IMR-90 (cell line): ENCODE results near the gene ANP32B. TPM values are rescaled to one million over a fixed set of nuclear protein-coding genes. Genes with fewer than 3 reads are reported as not detected.

Experiments
- ATAC-seq: fragments of 200-7000 bp; cut with Tn5 transposase; 2 replicates; pipeline ENCODE4 v1.9.1; 2020; ENCODE audit warnings: low read depth, mild to moderate bottlenecking, moderate library complexity
- BruUV-seq: library from RNA; stranded (reverse); fragments of 400-500 nt; replicated peaks from 2 replicates; lab custom pipeline; 2021; lab: Mats Ljungman, UMichigan
- CTCF ChIA-PET: fragments of 300-600 bp; formaldehyde crosslinking; extraction: SDS; loops from one replicate; lab custom pipeline; 2021; ENCODE audit warnings: antibody characterized with exemption; lab: Yijun Ruan, JAX
- POLR2A ChIA-PET: fragments of 300-600 bp; sonication (Branson Sonifier 250); formaldehyde crosslinking; loops from one replicate; lab custom pipeline; 2022; ENCODE audit warnings: antibody characterized with exemption; ENCODE audit not compliant: unreplicated experiment; lab: Charles Lee
- DNase-seq: peaks from one replicate; pipeline ENCODE4 v3.0.0; 2013
- H2AFZ ChIP-seq: replicated peaks from 2 replicates; pipeline ENCODE3; 2013; ENCODE audit warnings: low read length, mild to moderate bottlenecking; ENCODE audit not compliant: poor library complexity
- H2AK5ac ChIP-seq: 2 replicates; pipeline ENCODE4 v1.6.1; 2013; ENCODE audit warnings: low read depth, low read length, inconsistent platforms
- H2AK9ac ChIP-seq: replicated peaks from 2 replicates; pipeline ENCODE3; 2013; ENCODE audit warnings: mild to moderate bottlenecking, low read depth, low read length, moderate library complexity; ENCODE audit not compliant: poor library complexity
- H2BK120ac ChIP-seq: 2 replicates; pipeline ENCODE4 v1.6.1; 2013; ENCODE audit warnings: low read depth, low read length, inconsistent platforms
- H2BK15ac ChIP-seq: 3 replicates; pipeline ENCODE4 v1.6.1; 2013; ENCODE audit warnings: low read depth, low read length, inconsistent platforms
- H2BK20ac ChIP-seq: 2 replicates; pipeline ENCODE4 v1.6.1; 2013; ENCODE audit warnings: low read depth, mild to moderate bottlenecking, inconsistent platforms, low read length, moderate library complexity
- H2BK5ac ChIP-seq: 2 replicates; pipeline ENCODE4 v1.6.1; 2013; ENCODE audit warnings: mild to moderate bottlenecking, low read depth, low read length, inconsistent platforms; ENCODE audit not compliant: poor library complexity, severe bottlenecking
- H3K14ac ChIP-seq: replicated peaks from 2 replicates; pipeline ENCODE4 v1.6.1; 2013; ENCODE audit warnings: low read depth, low read length, inconsistent platforms
- H3K18ac ChIP-seq: 2 replicates; pipeline ENCODE4 v1.6.1; 2013; ENCODE audit warnings: low read depth, low read length, control low read depth
- H3K23ac ChIP-seq: 2 replicates; pipeline ENCODE4 v1.6.1; 2013; ENCODE audit warnings: low read depth, low read length, inconsistent platforms
- H3K27ac ChIP-seq: 2 replicates; pipeline ENCODE4 v1.5.1; 2013; ENCODE audit warnings: mild to moderate bottlenecking, control low read depth, low read length; ENCODE audit not compliant: insufficient read depth
- H3K27me3 ChIP-seq: 2 replicates; pipeline ENCODE4 v1.6.1; 2013; ENCODE audit warnings: low read length; ENCODE audit not compliant: control insufficient read depth, insufficient read depth
- H3K36me3 ChIP-seq: 2 replicates; pipeline ENCODE4 v1.6.1; 2013; ENCODE audit warnings: low read length, mixed read lengths; ENCODE audit not compliant: control insufficient read depth, insufficient read depth
- H3K4ac ChIP-seq: 2 replicates; pipeline ENCODE4 v1.6.1; 2013; ENCODE audit warnings: low read depth, low read length, inconsistent platforms
- H3K4me1 ChIP-seq: 2 replicates; pipeline ENCODE4 v1.6.1; 2013; ENCODE audit warnings: low read length, mixed read lengths; ENCODE audit not compliant: control insufficient read depth, insufficient read depth
- H3K4me2 ChIP-seq: 2 replicates; pipeline ENCODE4 v1.6.1; 2013; ENCODE audit warnings: low read depth, mild to moderate bottlenecking, control low read depth, low read length, moderate library complexity
- H3K4me3 ChIP-seq: 2 replicates; pipeline ENCODE4 v1.5.1; 2013; ENCODE audit warnings: low read depth, mild to moderate bottlenecking, control low read depth, low read length, moderate library complexity; ENCODE audit not compliant: insufficient read depth
- H3K56ac ChIP-seq: 2 replicates; pipeline ENCODE4 v1.6.1; 2013; ENCODE audit warnings: low read length, inconsistent platforms; ENCODE audit not compliant: insufficient read depth; ENCODE audit errors: extremely low read depth
- H3K79me1 ChIP-seq, 2 experiments: 2 replicates each; pipeline ENCODE4 v1.6.1; 2013; ENCODE audit warnings: low read length in 2 of 2, inconsistent platforms in 1 of 2, low read depth in 1 of 2
- H3K9ac ChIP-seq: 2 replicates; pipeline ENCODE4 v1.6.1; 2013; ENCODE audit warnings: low read depth, low read length, control low read depth
- H3K9me1 ChIP-seq: 2 replicates; pipeline ENCODE4 v1.6.1; 2013; ENCODE audit warnings: low read length, inconsistent platforms; ENCODE audit not compliant: insufficient read depth
- H3K9me3 ChIP-seq: 2 replicates; pipeline ENCODE4 v1.6.1; 2013; ENCODE audit warnings: low read length; ENCODE audit not compliant: control insufficient read depth, insufficient read depth
- H4K20me1 ChIP-seq: 2 replicates; pipeline ENCODE4 v1.6.1; 2013; ENCODE audit warnings: low read length, inconsistent platforms; ENCODE audit not compliant: insufficient read depth
- H4K5ac ChIP-seq: 2 replicates; pipeline ENCODE4 v1.6.1; 2013; ENCODE audit warnings: mild to moderate bottlenecking, low read depth, low read length, control low read depth
- H4K8ac ChIP-seq, 2 experiments: 2 replicates each; pipeline ENCODE4 v1.6.1; 2013; ENCODE audit warnings: low read depth in 2 of 2, low read length in 2 of 2, control low read depth in 1 of 2, inconsistent platforms in 1 of 2
- H4K91ac ChIP-seq: 2 replicates; pipeline ENCODE4 v1.6.1; 2013; ENCODE audit warnings: low read depth, low read length, inconsistent platforms; ENCODE audit not compliant: insufficient read depth
- MAFK ChIP-seq: IDR thresholded peaks from 2 replicates; pipeline ENCODE4 v1.6.1; 2012; ENCODE audit warnings: low read depth, low read length, improper control_type of control experiment
- RAD21 ChIP-seq: IDR thresholded peaks from 2 replicates; pipeline ENCODE4 v1.6.1; 2012; ENCODE audit warnings: low read length, improper control_type of control experiment
- WGBS, 2 experiments: methylation state at CpG; one replicate each; pipeline versions ENCODE4 v1.1.5 to v1.1.7; 2013; ENCODE audit warnings: missing lambda C conversion rate in 2 of 2; ENCODE audit not compliant: insufficient read length in 1 of 2; ENCODE audit errors: extremely low coverage in 2 of 2; 5-methylcytosine and 5-hydroxymethylcytosine counted together
- dilution Hi-C: fragments of 300-500 bp; cut with HindIII; formaldehyde crosslinking; loops from one replicate; pipeline ENCODE4 v1.14.3; 2018; ENCODE audit warnings: low sequenced_read_pairs; ENCODE audit not compliant: unreplicated experiment
- in situ Hi-C: fragments of 300-500 bp; cut with MboI; formaldehyde crosslinking; loops from 3 replicates; pipeline ENCODE4 v1.14.3; 2019; ENCODE audit warnings: low sequenced_read_pairs, inconsistent platforms, mixed read lengths
- intact Hi-C: fragments of 100-400 bp; cut with micrococcal nuclease; formaldehyde crosslinking; loops from 2 replicates; pipeline ENCODE4 v1.10.0; 2022
- polyA plus RNA-seq, 3 experiments: library from polyadenylated mRNA; depleted of rRNA; stranded (reverse); fragments of >200 nt; gene quantifications; 2 replicates each; pipeline ENCODE4 v1.2.3, GENCODE V29; 2012; ENCODE audit warnings: low replicate concordance in 1 of 3
- total RNA-seq: library from RNA; depleted of rRNA; stranded (reverse); fragments of >200 nt; gene quantifications from 2 replicates; pipeline ENCODE4 v1.2.3, GENCODE V29; 2012

Gene ANP32B
- total and polyA plus RNA-seq, 2 of the 4 experiments (the other 2 are of a cell fraction) = 3.9 to 46.8 TPM

DNA sequence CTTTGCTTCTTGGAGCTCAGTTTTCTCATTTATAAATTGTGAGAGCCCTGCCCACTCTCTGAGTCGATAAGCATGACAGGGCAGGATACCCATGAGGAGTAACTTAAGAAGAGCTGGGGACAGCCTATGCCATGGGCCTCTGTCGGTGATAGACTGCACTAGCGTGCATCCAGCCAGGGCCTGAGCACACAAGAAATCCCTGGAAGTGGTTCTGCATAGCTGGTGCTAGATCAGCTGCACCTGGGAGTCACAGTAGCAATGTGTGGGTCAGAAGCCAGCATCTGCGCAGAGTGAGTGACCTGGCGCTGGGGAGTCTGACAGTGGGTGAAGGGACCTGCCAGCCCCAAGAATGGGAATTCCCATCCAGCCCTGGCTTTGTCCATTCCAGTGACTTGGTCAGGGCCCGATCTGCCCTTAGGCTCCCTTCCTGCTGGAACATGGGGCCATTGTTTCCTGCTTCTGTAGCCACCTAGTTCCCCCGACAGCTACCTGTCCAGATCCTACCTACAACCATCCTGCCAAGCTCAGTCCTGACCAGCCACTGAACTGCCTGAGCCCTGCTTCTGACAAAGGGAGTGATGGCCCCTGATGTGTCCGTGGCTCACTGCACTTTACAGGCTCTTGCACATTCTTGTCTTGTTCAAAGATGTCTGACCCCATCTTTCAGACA, 37.5 kb downstream of the ANP32B start:
- DNase-seq = no peak
- H2BK5ac ChIP-seq = no peak overlapping the region
- peaks cover 2% of the 10 kb centered on the region; the same call in 1 of the 2 replicates for H3K4me1 ChIP-seq
- H3K4me3 ChIP-seq = no peak overlapping the region
- BruUV-seq = no TSS peak
- H3K9ac ChIP-seq = no peak overlapping the region
- in situ Hi-C loops = no loop called here
- no peak overlapping the region; the same call in 1 of the 2 replicates for H2AK5ac ChIP-seq
- no peak overlapping the region for H3K14ac ChIP-seq
- intact Hi-C loops = no loop called here
- no peaks in the 10 kb centered on the region for H3K9me3 ChIP-seq
- H3K9me1 ChIP-seq = peaks cover 14% of the 10 kb centered on the region
- H3K79me1 ChIP-seq = peaks cover 3 to 7% of the 10 kb centered on the region in 2 experiments; a peak in 3 of 4 replicates
- H3K18ac ChIP-seq = no peak overlapping the region
- H3K56ac ChIP-seq = no peak overlapping the region
- H4K8ac ChIP-seq = no peak overlapping the region
- no peaks in the 10 kb centered on the region for H4K20me1 ChIP-seq
- no peak overlapping the region for H3K27ac ChIP-seq
- ChIA-PET CTCF (no interaction called here), POLR2A (no interaction called here)
- H2BK20ac ChIP-seq = no peak overlapping the region
- no peak overlapping the region; the same call in 1 of the 2 replicates for H4K91ac ChIP-seq
- WGBS, 2 experiments = 92% methylated on average over 7 of the region's 8 CpGs; no CpG with 5 or more reads in 1 of the 2 experiments
- no peaks in the 10 kb centered on the region for H3K27me3 ChIP-seq
- H3K23ac ChIP-seq = no peak overlapping the region
- TF ChIP-seq MAFK = no peak
- TF ChIP-seq RAD21 = no peak
- ATAC-seq = no peak; the same call in 1 of the 2 replicates
- H2AFZ ChIP-seq = no peak overlapping the region
- H3K4me2 ChIP-seq = no peak overlapping the region
- peaks cover 29% of the 10 kb centered on the region for H3K36me3 ChIP-seq
- dilution Hi-C loops = no loop called here
- H4K5ac ChIP-seq = no peak overlapping the region
- H2AK9ac ChIP-seq = no peak overlapping the region
- no peak overlapping the region for H2BK15ac ChIP-seq
- no peak overlapping the region for H2BK120ac ChIP-seq
- 0 out of 2 replicates have a peak overlapping the region, but pooled peaks have one; percentile 13 for H3K4ac ChIP-seq
